Adrenal gland (tissue), 12 donors: Measurements from ENCODE around the gene LMNTD2. TPM values are rescaled to one million over a fixed set of nuclear protein-coding genes. Genes with fewer than 3 reads are reported as not detected.

Source experiments
- DNase-seq, 7 donors: peaks; one replicate each; pipeline ENCODE4 v3.0.0-alpha.2; 2019 to 2020
- H3K27ac ChIP-seq, 5 donors: fragments of 200-600 bp; sonication (generic) in 4 of 5; 1 replicate in 3 of 5; 2 replicates in 2 of 5; pipeline versions ENCODE4 v1.5.1 to v1.8.0; 2016 to 2020; ENCODE audit warnings: mild to moderate bottlenecking in 1 of 5
- H3K27me3 ChIP-seq: fragments of 200-600 bp; 2 replicates; pipeline ENCODE4 v1.8.0; 2021
- H3K36me3 ChIP-seq, 2 donors: fragments of 200-600 bp; replicated peaks in 1 of 2; 1 replicate in 1 of 2; 2 replicates in 1 of 2; pipeline versions ENCODE4 v1.5.1 to v1.8.0; 2018 to 2022
- H3K4me1 ChIP-seq, 2 donors: fragments of 200-600 bp; replicated peaks in 1 of 2; 1 replicate in 1 of 2; 2 replicates in 1 of 2; pipeline versions ENCODE4 v1.5.1 to v1.8.0; 2018 to 2021
- H3K4me3 ChIP-seq, 4 donors: fragments of 200-600 bp; sonication (generic) in 3 of 4; one replicate each; pipeline ENCODE4 v1.5.1; 2016 to 2018
- H3K9me3 ChIP-seq, 3 donors: fragments of 200-600 bp; sonication (generic) in 1 of 3; replicated peaks in 1 of 3; 1 replicate in 2 of 3; 2 replicates in 1 of 3; pipeline versions ENCODE4 v1.5.1 to v1.8.0; 2016 to 2021
- CTCF ChIP-seq, 6 experiments: fragments of 450-650 bp in 4 of 6; fragments of 200-600 bp in 2 of 6; sonication (generic) in 1 of 6; IDR thresholded peaks; 1 replicate in 5 of 6; 2 replicates in 1 of 6; pipeline versions ENCODE4 v1.5.1 to v1.8.0; 2016 to 2021; ENCODE audit warnings: antibody characterized with exemption in 6 of 6, mild to moderate bottlenecking in 2 of 6, moderate library complexity in 1 of 6
- POLR2A ChIP-seq, 2 donors: fragments of 450-650 bp; IDR thresholded peaks; one replicate each; pipeline ENCODE4 v1.6.1; 2017; ENCODE audit warnings: antibody characterized with exemption in 2 of 2, mild to moderate bottlenecking in 2 of 2, moderate library complexity in 1 of 2
- WGBS, 4 donors: extraction: QIAGEN DNeasy Blood & Tissue Kit in 2 of 4; methylation state at CpG; one replicate each; pipeline versions ENCODE4 v1.1.5 to v1.1.7; 2013 to 2017; 5-methylcytosine and 5-hydroxymethylcytosine counted together
- intact Hi-C, 2 donors: fragments of 100-400 bp; cut with DNase I; formaldehyde crosslinking; loops; one replicate each; pipeline versions ENCODE4 v1.14.1 to v1.15.0; 2022 to 2023
- polyA plus RNA-seq, 3 donors: library from polyadenylated mRNA; stranded (reverse); fragments of 200-250 nt in 2 of 3; fragments of 350-450 nt in 1 of 3; fragmentation: Illumina TruSeq in 1 of 3; extraction: RNeasy Lipid Tissue Mini Kit (QIAGEN cat#74804) in 1 of 3; gene quantifications; one replicate each; pipeline ENCODE4 v1.2.3, GENCODE V29; 2013 to 2014
- total RNA-seq, 9 donors: library from RNA; depleted of rRNA in 4 of 9; stranded (reverse); fragments of >200 nt in 4 of 9; fragments of 120-200 nt in 1 of 9; fragmentation: NEBNext Ultra II Directional in 1 of 9; extraction: Animal tissue kit (Norgen Biotek cat#: 25700) in 1 of 9; gene quantifications; one replicate each; pipeline versions ENCODE4 v1.1.0 to v1.2.4, GENCODE V29; 2013 to 2023
- donor health status: healthy with polysubstance abuse.
- donor health status: Bipolar disorder and iron deficiency.
- donor health status: DM: yes; HTN: yes; CAD: no.
- donor health status: DM: no; HTN: no; CAD: no.
- donor health status: DM: no; HTN: no; CAD: no.
- donor health status: DM: yes; HTN: yes; CAD: no.

LMNTD2 gene
- total and polyA plus RNA-seq, 12 donors: 0.20 to 21.0 (median 6.1) TPM

- TF ChIP-seq CTCF (IDR thresholded peaks at IDR 0.05): no peak
- TF ChIP-seq POLR2A (IDR thresholded peaks at IDR 0.05): no peak
- intact Hi-C loops: loop anchor here (5.0 to 10.0 kb wide), 2 partner anchors 172 to 174 kb away; no protein-coding TSS in a partner anchor
- WGBS, 4 donors: 79 to 87% (median 82%) methylated on average over 3 to 5 of the region's 5 CpGs; no CpG with 5 or more reads in 1 of the 4 donors
These were observed 9.8 kb downstream of the LMNTD2 start for GRCh38 chr11:550746-551085.

GRCh38 chr11:550021-550745, 10.4 kb downstream of the LMNTD2 start:
- H3K27ac ChIP-seq: no peak overlapping the region
- H3K9me3 ChIP-seq: no peaks in the 10 kb centered on the region
- H3K36me3 ChIP-seq: no peaks in the 10 kb centered on the region
- peaks cover 12% of the 10 kb centered on the region for H3K27me3 ChIP-seq
- intact Hi-C loops: loop anchor here (5.0 to 10.0 kb wide), 2 partner anchors 172 to 175 kb away; no protein-coding TSS in a partner anchor
- no peak overlapping the region for H3K4me3 ChIP-seq
- 89 to 98% (median 93%) methylated on average over 7 to 25 of the region's 25 CpGs for WGBS, 4 donors
- TF ChIP-seq POLR2A (IDR thresholded peaks at IDR 0.05): no peak
- no peak for TF ChIP-seq CTCF (IDR thresholded peaks at IDR 0.05)
- H3K4me1 ChIP-seq: peaks cover 0 to 6% of the 10 kb centered on the region in 2 donors
- no peak for DNase-seq

More at GRCh38 chr11:550746-551085, 9.8 kb downstream of the LMNTD2 start:
- H3K4me1 ChIP-seq: peaks cover 0 to 12% of the 10 kb centered on the region in 2 donors
- no peak for DNase-seq
- no peaks in the 10 kb centered on the region for H3K36me3 ChIP-seq
- no peaks in the 10 kb centered on the region for H3K9me3 ChIP-seq
- no peak overlapping the region for H3K4me3 ChIP-seq
- no peak overlapping the region for H3K27ac ChIP-seq
- H3K27me3 ChIP-seq: peaks cover 18% of the 10 kb centered on the region

GRCh38 chr11:548700-549603, 11.6 kb downstream of the LMNTD2 start:
- DNase-seq: no peak
- TF ChIP-seq POLR2A (IDR thresholded peaks at IDR 0.05) (no peak), CTCF (IDR thresholded peaks at IDR 0.05) (no peak)
- Histone ChIP-seq H3K4me3 (no peak overlapping the region), H3K27ac (no peak overlapping the region), H3K36me3 (no peaks in the 10 kb centered on the region), H3K4me1 (no peaks in the 10 kb centered on the region), H3K27me3 (peaks cover 3% of the 10 kb centered on the region), H3K9me3 (no peaks in the 10 kb centered on the region)
- intact Hi-C loops: no loop called here
- WGBS, 4 donors: 84 to 91% (median 87%) methylated on average over 20 to 32 of the region's 32 CpGs

- no peaks in the 10 kb centered on the region for H3K27me3 ChIP-seq
- no peaks in the 10 kb centered on the region for H3K9me3 ChIP-seq
- WGBS, 4 donors: 75 to 89% (median 86%) methylated on average over 5 to 11 of the region's 11 CpGs
- no peaks in the 10 kb centered on the region for H3K4me1 ChIP-seq
- H3K27ac ChIP-seq: no peak overlapping the region
- no peak for DNase-seq
- H3K4me3 ChIP-seq: no peak overlapping the region
- TF ChIP-seq CTCF (IDR thresholded peaks at IDR 0.05) (no peak), POLR2A (IDR thresholded peaks at IDR 0.05) (no peak)
- intact Hi-C loops: no loop called here
- H3K36me3 ChIP-seq: no peaks in the 10 kb centered on the region
These were observed 15.4 kb downstream of the LMNTD2 start for GRCh38 chr11:545171-545570.
